ENCODE measurements around the gene CDK5R1. TPM values are rescaled to one million over a fixed set of nuclear protein-coding genes. Genes with fewer than 3 reads are reported as not detected.

Gene CDK5R1
- total RNA-seq, 1 donor from 2014 or later = 1.3 TPM

GRCh38 chr17:32508926-32509325 is 22.1 kb downstream of the CDK5R1 start:
- Histone ChIP-seq H3K27me3 (ENCODE audit: low read depth) (no peaks in the 10 kb centered on the region), H3K4me3 (no peak overlapping the region), H3K36me3 (peaks cover 3% of the 10 kb centered on the region), H3K9me3 (no peaks in the 10 kb centered on the region), H3K27ac (no peak overlapping the region), H3K4me1 (peaks cover 10% of the 10 kb centered on the region)
- intact Hi-C loops (cut with DNase I) = no loop called here
- DNase-seq (no peak), ATAC-seq (no peak)
- no peak for TF ChIP-seq CTCF (IDR thresholded peaks at IDR 0.05)

GRCh38 chr17:32510466-32510865 is 23.7 kb downstream of the CDK5R1 start:
- no peak overlapping the region for H3K4me3 ChIP-seq
- no peaks in the 10 kb centered on the region for H3K9me3 ChIP-seq
- H3K27ac ChIP-seq = no peak overlapping the region
- no peaks in the 10 kb centered on the region for H3K4me1 ChIP-seq
- ATAC-seq = no peak
- intact Hi-C loops (cut with DNase I) = no loop called here
- H3K36me3 ChIP-seq = peaks cover 3% of the 10 kb centered on the region
- no peak for TF ChIP-seq CTCF (IDR thresholded peaks at IDR 0.05)
- DNase-seq = no peak
- H3K27me3 ChIP-seq (ENCODE audit: low read depth) = no peaks in the 10 kb centered on the region

DNA sequence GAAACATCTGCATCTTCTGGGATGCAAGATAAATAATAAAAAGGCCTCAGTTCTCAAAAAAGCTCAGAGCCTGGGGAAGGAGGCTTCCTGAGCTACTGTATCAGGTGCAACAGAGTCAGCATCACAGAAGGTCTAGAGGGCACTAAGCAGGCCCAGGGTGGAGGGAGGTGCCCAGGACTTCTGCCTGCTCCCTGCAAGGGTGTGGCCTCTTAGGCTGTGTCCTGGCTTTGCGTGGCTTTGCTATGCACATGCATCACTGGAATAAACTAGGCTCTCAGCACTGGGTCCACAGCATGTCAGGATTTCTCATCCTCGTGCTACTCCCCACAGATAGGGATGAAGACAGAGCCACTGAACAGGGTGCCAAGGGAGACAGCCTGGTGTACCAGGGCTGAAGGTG is 25.5 kb downstream of the CDK5R1 start:
- Histone ChIP-seq H3K4me1 (peaks cover 3% of the 10 kb centered on the region), H3K27ac (no peak overlapping the region), H3K9me3 (no peaks in the 10 kb centered on the region), H3K27me3 (ENCODE audit: low read depth) (no peaks in the 10 kb centered on the region), H3K4me3 (no peak overlapping the region), H3K36me3 (peaks cover 3% of the 10 kb centered on the region)
- ATAC-seq = no peak
- intact Hi-C loops (cut with DNase I) = no loop called here
- no peak for DNase-seq
- TF ChIP-seq CTCF (IDR thresholded peaks at IDR 0.05) = no peak

DNA sequence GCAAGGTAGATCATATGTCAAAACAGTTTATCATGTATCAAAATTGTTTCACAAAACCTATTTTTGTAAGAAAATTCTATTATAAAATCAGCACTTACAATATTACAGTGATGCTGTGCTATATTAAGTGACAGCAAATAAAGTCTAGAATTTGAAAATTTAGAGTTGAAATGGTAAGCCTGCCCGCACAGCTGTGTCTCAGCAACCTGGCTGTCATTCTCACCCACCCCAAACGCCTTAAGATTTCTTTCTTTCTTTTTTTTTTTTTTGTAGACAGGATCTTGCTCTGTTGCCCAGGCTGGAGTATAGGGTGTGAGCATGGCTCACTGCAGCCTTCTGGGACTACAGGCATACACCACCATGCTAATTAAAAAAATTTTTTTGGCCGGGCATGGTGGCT is 26.8 kb downstream of the CDK5R1 start:
- TF ChIP-seq CTCF (IDR thresholded peaks at IDR 0.05) = no peak

GRCh38 chr17:32514606-32515005 is 27.8 kb downstream of the CDK5R1 start:
- Histone ChIP-seq H3K27me3 (ENCODE audit: low read depth) (no peaks in the 10 kb centered on the region), H3K4me3 (no peak overlapping the region), H3K4me1 (peaks cover 4% of the 10 kb centered on the region), H3K9me3 (no peaks in the 10 kb centered on the region), H3K27ac (no peak overlapping the region), H3K36me3 (peaks cover 3% of the 10 kb centered on the region)
- intact Hi-C loops (cut with DNase I) = no loop called here
- ATAC-seq = no peak
- DNase-seq = no peak
- no peak for TF ChIP-seq CTCF (IDR thresholded peaks at IDR 0.05)

More for the DNA sequence above, 26.8 kb downstream of the CDK5R1 start:
- peaks cover 3% of the 10 kb centered on the region for H3K4me1 ChIP-seq
- intact Hi-C loops (cut with DNase I) = no loop called here
- no peaks in the 10 kb centered on the region for H3K27me3 ChIP-seq (ENCODE audit: low read depth)
- H3K4me3 ChIP-seq = no peak overlapping the region
- H3K36me3 ChIP-seq = peaks cover 3% of the 10 kb centered on the region
- ATAC-seq (no peak), DNase-seq (no peak)
- no peak overlapping the region for H3K27ac ChIP-seq
- H3K9me3 ChIP-seq = no peaks in the 10 kb centered on the region
